Stimulated activated CD4-positive, alpha-beta T cell treated with anti-CD3 and anti-CD28 coated beads, Interleukin-12 subunit alpha, Interleukin-12 subunit beta, amount 100 ng/mL, for 4 hours (primary cell): ENCODE data around the gene SSMEM1.

Experiments
- DNase-seq: peaks from one replicate; pipeline ENCODE4 v3.0.0-alpha.2; 2020

SSMEM1 gene

DNA sequence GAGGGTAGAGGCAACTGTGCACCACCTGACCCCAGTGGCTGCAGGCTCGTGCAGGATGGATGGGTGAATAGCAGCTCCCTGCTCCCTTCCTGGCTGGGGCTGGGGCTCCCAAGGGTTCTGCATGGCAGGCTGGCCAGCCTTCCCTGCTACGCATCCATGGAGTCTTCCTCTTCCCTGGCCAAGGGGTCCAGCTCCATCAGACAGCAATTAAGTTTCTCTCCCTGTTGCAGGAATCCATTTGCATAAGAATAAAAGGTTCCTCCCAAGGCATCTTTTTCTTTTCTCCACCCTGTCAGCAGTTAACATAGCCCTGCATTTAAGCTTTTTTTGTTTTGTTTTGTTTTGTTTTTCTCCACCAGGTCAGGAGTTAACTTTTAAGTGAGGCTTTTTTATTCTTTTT is 49.0 kb downstream of the SSMEM1 start:
- DNase-seq: no peak

DNA sequence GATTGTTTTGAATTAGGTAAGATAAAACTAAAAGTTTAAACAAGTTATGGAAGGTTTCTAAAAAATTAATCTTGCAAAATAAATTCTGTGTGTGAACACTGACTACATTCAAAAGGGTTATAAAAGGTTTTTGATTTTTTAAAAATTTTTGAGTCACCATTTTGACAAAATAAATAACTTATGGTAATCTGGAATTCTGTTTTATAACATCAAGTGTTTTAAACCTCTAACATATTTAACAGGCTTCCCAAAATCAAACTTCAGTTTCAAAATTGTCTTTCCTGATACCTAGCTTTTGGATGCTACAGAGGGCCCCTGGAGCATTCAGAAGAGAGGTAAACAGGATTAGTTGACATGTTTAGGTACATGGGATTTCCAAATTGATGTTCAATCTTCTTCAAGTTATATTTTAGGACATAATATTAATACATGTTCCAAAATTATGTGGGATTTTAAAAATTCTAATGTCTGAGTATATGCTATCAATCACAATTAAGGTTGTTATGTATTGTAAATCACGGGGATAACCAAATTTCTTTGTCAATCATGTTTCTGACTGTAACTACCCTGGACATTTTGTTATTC is 50.9 kb downstream of the SSMEM1 start:
- DNase-seq: no peak

DNA sequence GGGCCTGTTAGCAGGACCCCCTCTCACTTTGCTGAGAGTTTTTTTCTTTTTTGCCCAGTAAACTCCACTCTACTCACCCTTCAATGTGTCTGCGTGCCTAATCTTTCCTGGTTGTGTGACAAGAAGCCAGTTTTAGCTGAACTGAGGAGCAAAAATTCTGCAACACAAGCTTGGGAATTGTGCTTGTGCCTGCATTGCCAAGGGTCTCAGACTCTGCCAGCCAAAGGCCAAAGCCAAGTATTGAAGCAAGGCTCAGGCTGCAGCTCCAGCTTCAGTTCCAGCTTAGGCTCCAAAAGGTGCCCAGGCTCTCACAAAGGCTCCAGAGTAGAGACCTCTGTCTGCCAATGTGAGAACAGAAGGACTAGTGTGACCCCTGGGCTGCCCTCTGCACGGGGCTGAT is 54.8 kb downstream of the SSMEM1 start:
- DNase-seq: no peak

- DNase-seq: no peak
Measured at GRCh38 chr7:130263130-130263529, 55.5 kb downstream of the SSMEM1 start.
